Esophagus muscularis mucosa (tissue), 4 donors: ENCODE data around the gene ZNF275. TPM values are rescaled to one million over a fixed set of nuclear protein-coding genes. Genes with fewer than 3 reads are reported as not detected.

ENCODE experiments used
- DNase-seq: peaks from one replicate; pipeline ENCODE4 v3.0.0-alpha.2; 2017; ENCODE audit errors: extremely low spot score
- H3K27ac ChIP-seq, 4 donors: fragments of 200-600 bp; sonication (generic); replicated peaks in 1 of 4; 1 replicate in 3 of 4; 2 replicates in 1 of 4; pipeline ENCODE4 v1.5.1; 2016 to 2019; ENCODE audit warnings: mild to moderate bottlenecking in 1 of 4
- H3K27me3 ChIP-seq, 4 donors: fragments of 200-600 bp; sonication (generic); one replicate each; pipeline versions ENCODE4 v1.5.1 to v1.6.0; 2016 to 2019
- H3K36me3 ChIP-seq, 4 donors: fragments of 200-600 bp; sonication (generic); one replicate each; pipeline ENCODE4 v1.5.1; 2016 to 2019
- H3K4me1 ChIP-seq, 4 donors: fragments of 200-600 bp; sonication (generic); one replicate each; pipeline ENCODE4 v1.5.1; 2016 to 2019
- H3K4me3 ChIP-seq, 4 donors: fragments of 200-600 bp; sonication (generic); 1 replicate in 2 of 4; 2 replicates in 2 of 4; pipeline ENCODE4 v1.5.1; 2016 to 2019; ENCODE audit warnings: mild to moderate bottlenecking in 4 of 4, moderate library complexity in 1 of 4
- H3K9me3 ChIP-seq, 4 donors: fragments of 200-600 bp; sonication (generic); 1 replicate in 3 of 4; 2 replicates in 1 of 4; pipeline ENCODE4 v1.5.1; 2016 to 2019
- CTCF ChIP-seq, 3 experiments: fragments of 200-600 bp in 2 of 3; fragments of 450-650 bp in 1 of 3; sonication (generic) in 2 of 3; IDR thresholded peaks; one replicate each; pipeline ENCODE4 v1.5.1; 2017 to 2019; ENCODE audit warnings: antibody characterized with exemption in 3 of 3, mild to moderate bottlenecking in 2 of 3, moderate library complexity in 1 of 3
- EP300 ChIP-seq: sonication (generic); formaldehyde crosslinking; IDR thresholded peaks from one replicate; pipeline ENCODE4 v1.6.1; 2017; ENCODE audit warnings: antibody characterized with exemption
- POLR2A ChIP-seq: fragments of 450-650 bp; IDR thresholded peaks from one replicate; pipeline ENCODE4 v1.6.1; 2017; ENCODE audit warnings: antibody characterized with exemption, moderate library complexity, mild to moderate bottlenecking, low read depth
- POLR2AphosphoS5 ChIP-seq, 2 donors: sonication (generic); formaldehyde crosslinking; IDR thresholded peaks; one replicate each; pipeline ENCODE4 v1.6.1; 2017; ENCODE audit warnings: antibody characterized with exemption in 2 of 2
- WGBS: methylation state at CpG from one replicate; pipeline ENCODE4 v1.1.5; 2018; 5-methylcytosine and 5-hydroxymethylcytosine counted together
- intact Hi-C: fragments of 100-400 bp; cut with DNase I; formaldehyde crosslinking; loops from one replicate; pipeline ENCODE4 v1.15.1; 2023
- total RNA-seq, 4 donors: library from RNA; depleted of rRNA; stranded (reverse); fragments of >200 nt; gene quantifications; one replicate each; pipeline versions ENCODE4 v1.1.0 to v1.2.1, GENCODE V29; 2016

ZNF275 gene
- total RNA-seq, 4 donors from 2014 or later = 12.5 to 18.4 (median 17.4) TPM

GRCh38 chrX:153334654-153335295 lies 822 bp downstream of the ZNF275 start:
- Histone ChIP-seq H3K27me3 (no peaks in the 10 kb centered on the region), H3K4me1 (peaks cover 3 to 27% (median 17%) of the 10 kb centered on the region in 4 donors), H3K9me3 (no peaks in the 10 kb centered on the region), H3K36me3 (peaks cover 0 to 11% (median 2%) of the 10 kb centered on the region in 4 donors), H3K4me3 (peak overlapping the region; percentile 62 to 69 (median 64)), H3K27ac (peak overlapping the region in 3 of 4 donors; percentile 66 to 81 (median 75))
- TF ChIP-seq CTCF (IDR thresholded peaks at IDR 0.05) (no peak), EP300 (no peak), POLR2AphosphoS5 (IDR thresholded peaks at IDR 0.05) (no peak), POLR2A (no peak)
- no peak for DNase-seq
- intact Hi-C loops = no loop called here
- 42% methylated on average over 14 of the region's 16 CpGs for WGBS

- Histone ChIP-seq H3K9me3 (no peaks in the 10 kb centered on the region), H3K36me3 (peaks cover 0 to 11% (median 2%) of the 10 kb centered on the region in 4 donors), H3K4me1 (peaks cover 3 to 27% (median 17%) of the 10 kb centered on the region in 4 donors), H3K4me3 (no peak overlapping the region), H3K27me3 (no peaks in the 10 kb centered on the region), H3K27ac (no peak overlapping the region)
- DNase-seq = no peak
- 68% methylated on average over 8 of the region's 11 CpGs for WGBS
- intact Hi-C loops = no loop called here
- TF ChIP-seq POLR2A (no peak), CTCF (IDR thresholded peaks at IDR 0.05) (no peak), EP300 (no peak), POLR2AphosphoS5 (IDR thresholded peaks at IDR 0.05) (no peak)
Measured at GRCh38 chrX:153336121-153336894, 2.4 kb downstream of the ZNF275 start.

- Histone ChIP-seq H3K36me3 (peaks cover 0 to 11% (median 2%) of the 10 kb centered on the region in 4 donors), H3K27ac (no peak overlapping the region), H3K9me3 (no peaks in the 10 kb centered on the region), H3K27me3 (no peaks in the 10 kb centered on the region), H3K4me1 (peaks cover 3 to 27% (median 17%) of the 10 kb centered on the region in 4 donors), H3K4me3 (no peak overlapping the region)
- DNase-seq = no peak
- no peak for TF ChIP-seq CTCF (IDR thresholded peaks at IDR 0.05)
- no peak for TF ChIP-seq POLR2A
- TF ChIP-seq EP300 = no peak
- TF ChIP-seq POLR2AphosphoS5 (IDR thresholded peaks at IDR 0.05) = no peak
- 87% methylated on average over 5 of the region's 5 CpGs for WGBS
- intact Hi-C loops = no loop called here
Measured at GRCh38 chrX:153336988-153337387, 3.0 kb downstream of the ZNF275 start.

GRCh38 chrX:153338836-153339235 lies 4.9 kb downstream of the ZNF275 start:
- H3K9me3 ChIP-seq = no peaks in the 10 kb centered on the region
- no peak overlapping the region for H3K4me3 ChIP-seq
- H3K27ac ChIP-seq = no peak overlapping the region
- H3K4me1 ChIP-seq = peaks cover 0 to 23% (median 17%) of the 10 kb centered on the region in 4 donors
- TF ChIP-seq CTCF (IDR thresholded peaks at IDR 0.05) = no peak
- DNase-seq = no peak
- intact Hi-C loops = no loop called here
- H3K27me3 ChIP-seq = no peaks in the 10 kb centered on the region
- peaks cover under 1 to 11% (median 2%) of the 10 kb centered on the region in 4 donors for H3K36me3 ChIP-seq
- 83% methylated on average over 7 of the region's 7 CpGs for WGBS
